ENCODE data around the gene PRR30. TPM values are rescaled to one million over a fixed set of nuclear protein-coding genes. Genes with fewer than 3 reads are reported as not detected.

Gene PRR30
- total RNA-seq, 2 experiments from 2014 or later: not detected

- ATAC-seq (ENCODE audit: poor library complexity) (no peak), DNase-seq (no peak)
- peaks cover 40% of the 10 kb centered on the region for H3K36me3 Mint-ChIP-seq (ENCODE audit: low read depth)
- Histone ChIP-seq H3K36me3 (ENCODE audit: insufficient read depth, low read length) (peaks cover 36% of the 10 kb centered on the region), H3K4me1 (ENCODE audit: insufficient read depth, low read length) (peaks cover 30% of the 10 kb centered on the region), H3K27me3 (ENCODE audit: control insufficient read depth in 1 of 2, insufficient read depth in 2 of 2, low read length in 2 of 2) (no peaks in the 10 kb centered on the region), H3K27ac (ENCODE audit: low read depth in 1 of 2, low read length in 2 of 2) (no peak overlapping the region), H3K4me3 (ENCODE audit: low read length) (no peak overlapping the region), H3K9me3 (ENCODE audit: control insufficient read depth in 1 of 2, insufficient read depth in 1 of 2, low read length in 2 of 2) (no peaks in the 10 kb centered on the region)
- no peaks in the 10 kb centered on the region for H3K9me3 Mint-ChIP-seq
- no peak for TF ChIP-seq CTCF (IDR thresholded peaks at IDR 0.05)
- POLR2A ChIA-PET: no interaction called here
- CTCF ChIA-PET: no interaction called here
- peak overlapping the region; percentile 56 for H3K4me3 Mint-ChIP-seq
- H3K27ac Mint-ChIP-seq: peak overlapping the region; percentile 51
- peaks cover 19% of the 10 kb centered on the region for H3K4me1 Mint-ChIP-seq (ENCODE audit: low read depth)
- intact Hi-C loops (cut with DNase I, micrococcal nuclease): loop anchor here in 1 of 2 experiments (5.0 kb wide), 1 partner anchor 58 kb away; the partner anchor contains the start of gene OST4
- H3K27me3 Mint-ChIP-seq: no peaks in the 10 kb centered on the region
These were observed 8.8 kb downstream of the PRR30 start for GRCh38 chr2:27130396-27130795.

GRCh38 chr2:27128668-27129571, 10.3 kb downstream of the PRR30 start:
- H3K9me3 ChIP-seq (ENCODE audit: control insufficient read depth in 1 of 2, insufficient read depth in 1 of 2, low read length in 2 of 2): no peaks in the 10 kb centered on the region
- H3K4me1 ChIP-seq (ENCODE audit: insufficient read depth, low read length): peaks cover 25% of the 10 kb centered on the region
- no peak overlapping the region for H3K4me3 ChIP-seq (ENCODE audit: low read length)
- H3K36me3 ChIP-seq (ENCODE audit: insufficient read depth, low read length): peaks cover 36% of the 10 kb centered on the region
- no peak for ATAC-seq (ENCODE audit: poor library complexity)
- Mint-ChIP-seq H3K9me3 (no peaks in the 10 kb centered on the region), H3K27me3 (no peaks in the 10 kb centered on the region), H3K27ac (peak overlapping the region; percentile 44), H3K4me3 (peak overlapping the region; percentile 38), H3K4me1 (ENCODE audit: low read depth) (peaks cover 14% of the 10 kb centered on the region), H3K36me3 (ENCODE audit: low read depth) (peaks cover 40% of the 10 kb centered on the region)
- no peak for DNase-seq
- no peaks in the 10 kb centered on the region for H3K27me3 ChIP-seq (ENCODE audit: control insufficient read depth in 1 of 2, insufficient read depth in 2 of 2, low read length in 2 of 2)
- no peak overlapping the region for H3K27ac ChIP-seq (ENCODE audit: low read depth in 1 of 2, low read length in 2 of 2)
- intact Hi-C loops (cut with DNase I, micrococcal nuclease): no loop called here
- ChIA-PET CTCF (no interaction called here), POLR2A (interaction anchor here (1.0 kb wide), 1 partner anchor 42 kb away, joined by 3 read pairs; no protein-coding TSS in a partner anchor)
- no peak for TF ChIP-seq CTCF (IDR thresholded peaks at IDR 0.05)

GRCh38 chr2:27127883-27128667, 11.1 kb downstream of the PRR30 start:
- H3K4me3 Mint-ChIP-seq: no peak overlapping the region
- intact Hi-C loops (cut with DNase I, micrococcal nuclease): no loop called here
- peaks cover 10% of the 10 kb centered on the region for H3K4me1 Mint-ChIP-seq (ENCODE audit: low read depth)
- Histone ChIP-seq H3K36me3 (ENCODE audit: insufficient read depth, low read length) (peaks cover 36% of the 10 kb centered on the region), H3K27me3 (ENCODE audit: control insufficient read depth in 1 of 2, insufficient read depth in 2 of 2, low read length in 2 of 2) (no peaks in the 10 kb centered on the region), H3K4me1 (ENCODE audit: insufficient read depth, low read length) (peaks cover 24% of the 10 kb centered on the region), H3K9me3 (ENCODE audit: control insufficient read depth in 1 of 2, insufficient read depth in 1 of 2, low read length in 2 of 2) (no peaks in the 10 kb centered on the region), H3K27ac (ENCODE audit: low read depth in 1 of 2, low read length in 2 of 2) (no peak overlapping the region), H3K4me3 (ENCODE audit: low read length) (no peak overlapping the region)
- DNase-seq: no peak
- H3K27ac Mint-ChIP-seq: peak overlapping the region; percentile 44
- ChIA-PET CTCF (no interaction called here), POLR2A (interaction anchor here (1.0 kb wide), 1 partner anchor 41 kb away, joined by 3 read pairs; no protein-coding TSS in a partner anchor)
- peaks cover 31% of the 10 kb centered on the region for H3K36me3 Mint-ChIP-seq (ENCODE audit: low read depth)
- H3K27me3 Mint-ChIP-seq: no peaks in the 10 kb centered on the region
- no peak for TF ChIP-seq CTCF (IDR thresholded peaks at IDR 0.05)
- ATAC-seq (ENCODE audit: poor library complexity): no peak
- H3K9me3 Mint-ChIP-seq: no peaks in the 10 kb centered on the region

Measured in CD4-positive, alpha-beta T cell (primary cell).